Stimulated activated CD4-positive, alpha-beta T cell treated with anti-CD3 and anti-CD28 coated beads, Interleukin-4, amount 100 ng/mL, for 1 hour (primary cell): ENCODE results near the gene RPS6KA2.

Experiments used
- DNase-seq: peaks from one replicate; pipeline ENCODE4 v3.0.0-alpha.2; 2020

RPS6KA2 gene

DNA sequence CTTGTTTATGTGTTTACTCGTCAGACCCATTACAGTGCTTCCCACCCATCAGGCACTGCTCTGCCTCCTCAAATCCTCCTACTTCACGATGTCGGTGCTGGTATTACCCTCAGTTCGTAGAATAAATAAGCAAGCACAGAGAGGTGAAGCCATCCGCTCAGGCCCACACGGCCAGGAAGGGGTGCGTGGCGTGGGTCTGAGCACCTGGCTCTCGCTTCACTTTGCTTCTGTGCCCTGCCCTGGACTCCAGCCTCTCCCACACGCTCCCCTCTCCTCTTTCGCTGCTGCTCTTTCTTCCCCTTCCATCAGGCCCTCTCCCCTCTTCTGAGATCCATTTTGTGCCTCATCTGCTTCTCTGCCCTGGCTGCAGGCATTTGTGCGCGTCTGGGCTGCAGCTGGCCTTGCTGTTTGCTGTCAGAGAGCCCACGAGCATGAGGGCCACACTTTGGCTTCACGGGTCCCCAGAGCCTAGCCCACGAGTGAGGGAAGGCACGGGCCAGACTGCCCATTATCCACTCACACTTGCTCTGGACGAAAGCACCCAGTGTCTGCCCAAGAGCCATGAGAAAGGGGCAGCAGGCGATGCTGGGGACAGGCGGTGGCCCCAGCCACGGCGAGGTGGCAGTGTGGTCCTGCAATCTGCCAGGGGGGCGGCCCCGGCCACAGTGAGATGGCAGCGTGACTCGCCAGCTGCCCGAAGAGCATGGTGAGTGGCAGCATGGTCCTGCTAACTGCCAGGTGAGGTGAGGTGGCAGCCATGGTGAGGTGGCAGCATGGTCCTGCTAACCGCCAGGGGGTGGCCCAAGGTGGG, 148.1 kb downstream of the RPS6KA2 start:
- DNase-seq: no peak

DNA sequence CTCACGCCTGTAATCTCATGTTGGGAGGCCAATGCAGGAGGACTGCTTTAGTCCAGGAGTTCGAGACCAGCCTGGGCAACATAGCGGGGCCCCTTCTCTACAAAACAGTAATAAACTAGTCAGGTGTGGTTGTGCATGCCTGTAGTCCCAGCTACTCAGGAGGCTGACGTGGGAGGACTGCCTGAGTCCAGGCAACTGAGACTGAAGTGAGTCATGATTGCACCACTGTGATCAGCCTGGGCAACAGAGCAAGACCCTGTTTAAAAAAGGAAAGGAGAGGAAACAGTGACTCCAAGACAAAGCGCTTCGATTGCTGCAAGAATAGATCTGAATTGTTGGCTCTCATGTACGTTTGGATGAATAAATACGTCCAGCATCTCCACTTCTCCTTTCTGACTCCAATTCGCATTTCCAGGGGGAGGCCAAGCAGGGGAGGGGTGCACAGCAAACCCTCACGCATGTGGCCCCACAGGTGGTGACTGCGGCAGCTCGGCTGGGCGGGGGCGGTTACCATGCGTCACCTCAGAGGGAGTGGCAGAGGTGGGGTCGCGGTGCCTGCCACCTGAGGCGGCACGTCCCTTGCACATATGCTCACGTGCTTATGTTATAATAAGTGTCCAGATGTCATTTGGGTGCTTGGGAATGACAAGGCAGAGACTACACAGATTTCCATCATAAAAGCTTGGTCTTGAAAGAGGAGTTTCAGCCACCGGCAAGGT, 149.2 kb downstream of the RPS6KA2 start:
- DNase-seq: no peak

DNA sequence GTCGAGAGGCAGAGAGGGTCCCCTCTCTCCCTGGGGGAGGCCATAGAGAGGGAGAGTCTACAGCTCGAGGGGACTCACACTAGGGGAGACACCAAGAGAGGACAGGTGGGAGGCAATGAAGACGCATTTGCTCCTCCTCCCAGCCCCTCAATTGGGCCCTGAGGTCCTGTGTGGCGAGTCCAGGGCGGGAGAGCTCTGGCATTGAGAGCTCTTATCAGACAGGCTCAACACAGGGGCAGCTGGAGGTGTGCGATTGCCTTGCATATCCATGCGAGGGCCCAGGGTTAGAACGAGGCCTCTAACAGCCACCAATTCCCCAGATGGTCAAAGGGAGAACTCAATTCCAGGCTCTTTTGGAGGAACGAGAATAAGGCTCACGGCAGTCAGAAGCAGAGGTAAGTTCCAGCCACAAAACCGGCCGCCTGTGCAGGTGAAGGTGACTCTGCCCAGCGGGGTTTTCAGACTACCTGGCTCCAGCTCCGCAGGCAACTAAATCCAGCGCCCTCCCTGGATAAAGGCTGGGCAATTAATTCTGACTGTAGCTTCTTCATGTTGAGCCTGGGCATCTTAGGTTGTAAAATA, 150.3 kb downstream of the RPS6KA2 start:
- no peak for DNase-seq

DNA sequence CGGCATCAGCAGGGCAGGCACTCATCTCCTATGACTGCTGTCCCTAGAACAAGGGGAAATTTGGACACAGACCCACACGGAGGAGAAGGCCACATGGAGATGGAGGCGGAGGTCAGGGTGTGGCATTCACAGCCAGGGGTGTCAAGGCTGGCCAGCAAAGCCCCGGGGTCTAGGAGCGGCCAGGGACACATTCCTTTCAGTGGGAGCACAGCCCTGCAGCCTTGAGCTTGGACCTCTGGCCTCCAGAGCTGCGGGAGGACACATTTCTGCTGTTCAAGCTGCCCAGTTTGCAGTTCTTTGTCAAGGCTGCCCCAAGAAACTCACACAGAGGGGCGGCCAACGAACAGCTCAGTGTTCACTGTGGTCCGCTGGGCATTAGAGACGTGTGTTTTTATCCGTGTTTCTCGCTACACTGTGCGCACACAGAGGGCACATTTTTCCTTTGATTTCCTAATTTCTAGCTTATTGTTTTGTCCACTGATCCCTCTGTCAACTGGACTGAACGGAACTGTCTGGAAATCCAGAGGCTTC, 150.9 kb downstream of the RPS6KA2 start:
- no peak for DNase-seq

DNA sequence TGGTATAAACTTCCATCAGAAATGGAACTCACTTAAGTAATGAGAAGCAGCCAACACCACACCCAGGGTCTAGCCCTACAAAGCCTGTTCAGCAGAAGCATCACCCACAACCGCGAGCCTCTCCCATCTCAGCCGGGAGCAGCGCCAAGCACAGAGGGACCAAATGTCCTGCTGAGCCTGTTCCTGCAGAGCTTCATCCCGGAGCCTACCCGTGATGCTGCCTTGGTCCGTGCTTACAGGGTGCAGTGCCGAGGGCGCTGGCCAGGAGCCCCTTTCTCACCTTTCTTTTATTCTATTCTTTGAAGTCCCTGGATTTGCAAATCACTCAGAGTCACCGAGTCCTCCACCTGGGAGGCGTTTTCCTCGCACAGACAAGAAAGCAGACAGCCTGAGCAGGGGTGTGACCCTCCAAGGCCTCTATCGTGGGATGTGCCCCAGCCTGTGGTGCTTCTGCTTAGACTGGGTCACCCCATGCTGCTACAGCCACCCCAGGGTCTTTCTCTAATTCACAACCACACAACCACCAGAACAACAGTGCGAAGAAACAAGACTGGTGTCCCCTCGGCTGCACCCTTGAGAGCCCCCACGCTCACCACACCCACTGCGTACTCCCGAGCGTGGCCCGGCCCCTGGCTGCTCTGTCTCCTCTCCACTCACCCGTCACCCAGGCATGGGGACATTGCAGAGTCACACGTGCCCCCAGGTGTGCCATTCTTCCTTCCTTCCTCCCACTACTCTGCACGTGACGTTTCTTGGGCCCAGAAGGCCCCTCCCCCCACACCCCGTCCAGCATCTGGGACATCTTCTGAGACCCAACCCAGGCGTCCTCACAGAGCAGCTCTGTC, 152.1 kb downstream of the RPS6KA2 start:
- DNase-seq: no peak

DNA sequence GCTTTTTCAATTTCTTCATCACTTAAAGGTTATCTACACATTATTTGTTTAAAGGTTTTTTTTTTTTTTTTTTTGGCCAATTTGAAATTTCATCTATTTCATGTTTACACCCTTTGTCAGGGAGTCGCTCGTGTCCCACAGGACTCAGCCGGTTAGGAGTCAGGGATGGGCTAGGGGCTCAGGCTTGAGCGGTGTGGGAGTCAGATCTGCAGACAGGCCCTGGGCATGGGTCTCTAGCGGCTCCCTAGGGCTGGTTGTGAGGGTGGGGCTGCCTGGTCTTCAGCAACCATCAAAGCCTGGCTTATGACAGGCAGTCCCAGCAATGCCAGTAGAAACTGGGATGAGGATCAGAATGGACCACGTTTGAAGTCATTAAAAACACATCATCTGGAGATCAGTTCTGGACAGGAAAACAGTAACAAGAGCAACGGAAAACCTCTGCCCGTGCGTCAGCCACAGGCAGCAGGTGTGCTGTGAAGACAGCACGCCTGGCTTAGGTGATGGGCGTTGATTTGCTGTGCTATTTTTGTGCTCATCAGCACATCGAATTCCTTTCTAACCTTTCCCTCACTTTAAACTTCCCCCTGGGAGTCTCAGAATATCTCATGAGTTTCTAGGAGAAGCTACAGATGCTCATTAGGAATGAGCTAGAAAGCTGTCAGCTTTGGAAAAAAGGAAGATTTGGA, 153.0 kb downstream of the RPS6KA2 start:
- no peak for DNase-seq

DNA sequence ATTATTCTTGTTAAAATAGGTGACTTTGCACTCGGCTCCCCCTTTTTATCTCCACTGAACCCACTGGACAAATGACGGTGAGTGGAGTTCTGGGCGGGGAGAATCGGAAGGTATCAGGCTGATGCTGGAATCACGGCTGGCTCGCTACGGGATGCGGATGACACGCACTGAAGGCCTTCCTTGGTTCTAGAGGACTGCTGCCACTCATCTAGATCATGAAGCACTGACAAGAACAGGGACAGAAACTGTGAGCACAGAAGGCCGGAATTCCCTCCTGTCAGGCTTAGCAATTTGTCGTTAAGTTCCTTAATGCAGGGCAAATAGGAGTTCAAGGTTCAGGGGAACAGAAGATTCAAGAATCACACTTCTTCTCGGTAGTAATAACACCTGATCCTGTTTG, 154.4 kb downstream of the RPS6KA2 start:
- no peak for DNase-seq

DNA sequence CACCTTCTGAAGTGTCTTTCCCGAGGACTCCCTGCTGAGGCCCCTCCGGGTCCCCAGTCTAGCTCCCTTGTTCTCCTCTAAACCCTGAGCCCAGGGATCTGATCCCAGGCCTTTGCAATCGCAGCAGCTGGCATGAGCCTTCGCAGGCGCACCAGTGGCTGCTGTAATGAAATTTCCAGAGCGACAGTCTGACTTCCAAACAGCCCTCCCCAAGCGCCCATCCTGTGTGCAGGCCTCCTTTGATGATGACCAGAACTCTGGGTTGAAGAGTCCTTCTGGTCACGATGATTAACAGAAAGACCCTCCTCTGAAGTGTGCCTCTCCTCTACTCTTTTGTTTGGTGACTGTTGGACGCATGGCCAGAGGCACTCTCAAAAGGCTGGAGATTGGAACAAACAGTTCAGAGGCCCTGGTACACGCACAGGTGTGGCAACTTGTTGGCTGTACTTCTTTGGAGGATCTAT, 155.2 kb downstream of the RPS6KA2 start:
- DNase-seq: no peak

DNA sequence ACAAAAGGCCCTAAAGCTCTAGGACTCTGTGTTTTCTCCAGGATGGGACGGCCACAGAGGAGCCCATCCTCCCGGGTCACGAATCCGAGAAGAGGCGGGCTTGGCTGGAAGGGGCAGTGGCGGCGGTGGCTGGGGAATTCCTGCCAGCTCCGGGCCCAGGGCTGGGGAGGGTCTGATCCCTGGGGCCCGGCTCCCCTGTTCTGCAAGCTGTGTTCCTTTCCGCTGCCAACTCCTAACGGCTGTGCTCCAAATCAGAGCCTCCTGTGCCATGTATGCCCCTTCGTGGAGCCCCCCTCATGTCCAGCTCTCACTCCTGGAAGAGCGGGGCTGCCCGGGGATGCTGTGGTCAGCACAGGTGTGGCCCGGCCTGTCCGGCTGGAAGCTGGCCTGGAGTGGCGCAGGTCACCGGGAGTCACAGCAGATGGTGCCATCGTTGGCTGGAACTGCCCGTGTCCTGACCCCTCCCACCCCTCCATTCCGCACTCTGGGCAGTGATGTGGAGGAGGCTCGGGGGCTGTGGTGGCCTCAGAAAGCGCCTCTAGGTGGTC, 156.1 kb downstream of the RPS6KA2 start:
- DNase-seq: no peak

DNA sequence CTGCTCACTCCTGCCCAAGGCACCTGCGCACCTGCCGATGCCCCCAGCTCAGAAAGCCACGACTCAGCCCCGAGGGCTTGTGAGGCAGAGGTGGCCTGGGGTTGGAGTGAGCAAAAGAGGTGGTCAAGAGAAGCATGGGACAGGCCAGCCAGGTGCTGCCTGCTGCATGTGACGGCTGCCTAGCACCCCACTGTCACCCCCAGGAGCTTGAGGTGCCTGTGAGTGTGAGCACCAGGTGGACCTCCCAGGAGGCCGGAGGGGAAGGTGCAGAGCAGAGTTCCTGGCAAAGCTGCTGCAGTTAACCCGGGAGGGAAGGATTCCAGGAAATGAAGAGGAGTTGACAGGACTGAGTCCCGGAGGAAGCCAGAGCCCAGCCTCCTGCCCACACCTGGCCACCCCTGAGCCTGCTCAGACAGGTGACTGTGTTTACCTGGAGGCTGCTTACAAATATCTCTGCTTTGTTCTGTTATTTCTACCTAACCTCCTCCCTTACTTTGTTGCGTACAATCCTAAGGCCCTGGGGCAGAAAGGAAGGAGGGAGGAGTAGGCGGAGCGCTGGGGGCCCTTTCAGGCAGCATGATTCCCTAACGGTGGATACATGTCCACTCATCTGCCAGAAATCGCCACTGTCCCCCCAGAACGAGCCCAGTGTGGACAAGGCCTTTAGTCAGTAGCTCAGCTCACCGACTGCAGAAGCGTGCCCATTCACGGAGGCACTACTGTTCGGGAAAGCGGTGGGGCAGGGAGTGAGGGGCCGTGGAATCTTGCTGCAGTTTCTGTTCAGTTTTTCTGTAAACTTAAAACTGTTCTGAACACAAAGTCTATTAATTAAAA, 156.8 kb downstream of the RPS6KA2 start:
- no peak for DNase-seq

DNA sequence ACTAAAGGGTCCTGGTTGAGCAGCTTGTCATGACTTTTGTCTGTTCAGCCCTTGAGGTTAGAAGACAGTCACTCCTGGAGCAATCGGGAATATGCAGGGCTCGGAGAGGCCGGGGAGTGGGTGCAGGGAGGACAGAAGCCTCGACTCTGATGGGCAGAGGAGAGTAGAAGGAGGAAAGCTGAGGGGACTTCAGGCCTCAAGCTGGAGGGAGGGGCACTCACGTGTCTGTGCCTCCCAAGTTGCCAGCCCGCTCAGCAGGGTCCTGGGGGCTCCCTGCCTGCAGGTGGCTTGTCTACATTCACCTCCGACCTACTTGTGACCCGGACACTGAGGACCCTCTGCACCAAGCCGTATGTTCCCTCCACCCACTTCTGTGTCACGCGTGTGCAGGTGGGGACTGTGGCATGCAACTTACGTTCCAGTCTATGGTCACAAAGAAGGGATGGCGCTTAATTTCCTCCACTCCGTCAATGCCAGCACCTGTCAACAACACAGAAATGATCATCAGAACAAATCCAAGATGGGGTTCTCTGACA, 157.6 kb downstream of the RPS6KA2 start:
- no peak for DNase-seq

DNA sequence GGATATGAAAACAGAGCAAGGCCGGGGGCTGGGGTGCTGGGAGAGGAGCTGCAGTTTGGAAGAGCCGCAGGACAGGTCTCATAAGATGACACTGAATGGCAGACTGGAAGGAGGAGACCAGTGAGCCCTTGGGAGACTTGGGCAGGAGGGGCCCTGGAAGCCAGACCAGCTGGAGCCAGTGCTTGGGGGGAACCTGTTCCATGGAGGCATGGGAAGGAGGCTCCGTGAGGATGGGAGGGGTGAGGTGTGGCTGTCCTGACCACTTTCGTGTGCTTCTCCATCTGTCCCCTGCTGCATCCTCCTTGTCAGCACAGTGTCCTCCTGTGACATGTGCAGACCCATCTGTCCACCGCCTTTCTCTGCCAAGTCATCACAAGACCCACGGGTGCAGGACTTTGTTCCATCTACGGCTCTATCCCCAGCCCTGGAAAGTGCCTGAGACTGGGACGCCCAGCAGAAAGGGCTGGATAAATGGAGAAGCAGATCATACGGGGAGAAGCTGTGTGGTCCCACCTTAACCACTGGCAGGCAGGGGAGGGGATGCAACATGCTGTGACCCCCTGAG, 159.5 kb downstream of the RPS6KA2 start:
- DNase-seq: no peak

DNA sequence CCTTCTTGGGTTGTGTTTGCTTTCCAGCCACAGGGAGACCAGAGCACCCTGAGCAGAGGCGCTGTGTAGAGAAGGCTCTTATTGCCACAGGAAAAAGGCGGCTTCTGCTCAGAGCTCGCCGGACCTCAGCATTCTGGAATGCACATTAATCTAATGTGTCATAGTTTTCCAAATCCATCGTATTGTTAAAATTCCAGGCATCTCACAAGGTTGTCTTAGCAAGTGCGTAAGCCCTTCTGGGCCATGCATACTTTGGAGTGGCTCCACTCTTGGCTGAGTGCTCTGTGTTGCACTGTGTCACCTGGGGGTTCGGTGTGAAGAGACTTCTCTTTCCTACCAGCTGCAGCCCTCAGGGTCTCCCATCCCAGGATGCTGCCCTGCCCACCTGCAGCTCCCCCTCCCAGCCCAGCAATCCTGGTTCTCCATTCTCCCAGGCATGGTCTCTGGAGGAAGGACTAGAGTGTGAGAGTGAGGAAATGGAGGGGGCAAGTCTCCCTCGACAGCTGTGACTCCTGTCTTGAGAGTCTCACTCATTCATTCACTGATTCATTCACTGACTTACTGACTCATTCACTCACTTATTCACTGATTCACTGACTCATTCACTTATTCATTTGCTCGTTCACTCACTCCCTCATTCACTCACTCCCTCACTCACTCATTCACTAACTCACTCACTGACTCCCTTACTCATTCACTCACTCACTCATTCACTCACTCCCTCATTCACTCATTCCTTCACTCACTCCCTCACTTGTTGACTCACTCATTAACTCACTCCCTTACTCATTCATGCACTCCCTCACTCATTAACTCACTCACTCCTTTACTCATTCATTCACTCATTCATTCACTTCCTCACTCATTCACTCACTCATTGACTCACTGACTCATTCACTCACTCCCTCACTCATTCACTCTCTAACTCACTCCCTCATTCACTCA, 160.6 kb downstream of the RPS6KA2 start:
- no peak for DNase-seq

DNA sequence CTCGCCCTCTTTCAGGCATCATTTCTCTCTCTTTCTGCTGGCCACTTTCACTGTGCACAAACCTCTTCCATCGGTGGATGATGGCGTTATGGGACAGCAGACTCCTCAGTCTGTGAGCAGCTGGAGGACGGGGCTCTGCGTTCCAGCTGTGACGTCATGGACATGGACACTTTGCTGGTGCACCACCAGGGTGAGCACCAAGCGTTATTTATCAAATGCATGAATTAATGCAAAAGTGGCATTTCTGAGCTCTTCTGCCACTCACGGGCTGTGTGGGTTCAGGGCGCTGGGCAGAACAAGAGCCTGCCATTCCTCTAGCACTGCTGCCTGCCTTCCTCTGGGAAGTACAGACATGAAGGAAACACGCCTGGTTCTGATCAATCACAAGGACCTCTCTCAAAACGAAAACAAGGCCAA, 161.4 kb downstream of the RPS6KA2 start:
- no peak for DNase-seq

DNA sequence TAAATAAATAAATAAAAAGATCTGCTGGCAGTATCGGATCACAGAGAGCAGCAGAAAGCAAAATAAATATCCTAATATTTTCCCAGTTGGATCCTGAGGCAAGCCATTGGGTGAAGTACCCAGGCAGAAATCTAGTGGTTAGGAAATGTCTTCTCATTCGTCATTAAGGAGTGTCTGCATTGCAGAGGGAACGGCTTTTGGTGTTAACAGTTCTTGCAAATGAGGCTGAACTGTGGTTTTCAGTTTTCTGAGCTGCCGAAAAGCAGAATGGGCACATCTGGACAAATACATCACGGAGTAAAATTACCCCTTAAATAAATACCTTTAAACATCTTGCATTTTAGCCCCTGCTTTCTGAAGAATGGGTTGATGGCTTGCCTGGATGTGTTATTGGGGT, 162.1 kb downstream of the RPS6KA2 start:
- DNase-seq: no peak

DNA sequence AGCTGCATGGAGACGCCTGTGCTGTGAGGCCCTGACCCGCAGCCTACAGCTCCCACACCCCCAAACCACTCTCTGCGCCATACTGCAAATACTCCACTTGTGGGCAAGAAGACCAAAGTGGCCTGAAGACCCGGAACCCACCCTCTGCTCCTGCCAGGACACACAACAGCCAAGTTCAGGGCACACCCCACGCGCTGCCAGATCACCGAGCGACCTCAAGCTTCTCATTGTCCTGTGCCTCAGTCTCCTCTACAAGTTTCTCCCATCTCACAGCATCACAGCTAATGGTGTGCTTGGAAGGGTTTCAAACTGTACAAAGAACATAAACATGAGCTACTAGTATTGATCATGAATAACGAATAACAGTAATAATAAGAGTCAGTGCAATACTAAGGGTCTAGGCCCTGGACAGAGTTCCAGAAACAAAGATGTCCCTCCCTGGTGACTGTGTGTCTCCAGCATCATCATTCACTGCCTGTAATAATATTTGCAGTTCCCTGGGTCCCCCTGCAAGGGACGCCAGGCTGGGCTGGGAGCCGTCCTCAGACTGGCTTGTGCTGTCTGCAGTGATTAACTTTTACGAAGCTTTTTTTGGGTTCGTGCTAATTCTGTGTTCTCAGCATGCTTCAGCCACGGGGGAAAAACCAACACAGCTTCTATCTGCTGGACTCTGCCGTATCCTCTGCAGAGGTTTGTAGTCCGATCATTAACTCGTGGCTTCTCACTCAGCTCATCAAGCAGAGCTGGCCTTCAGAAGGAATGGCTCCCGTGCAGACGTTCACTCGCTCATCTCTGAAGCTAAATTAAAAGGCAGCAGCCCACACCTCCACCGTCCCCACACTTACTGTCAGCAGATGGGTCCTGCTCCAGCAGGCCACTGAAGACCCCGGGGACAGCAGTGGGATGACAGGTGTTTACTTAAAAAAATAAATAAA, 162.7 kb downstream of the RPS6KA2 start:
- no peak for DNase-seq

DNA sequence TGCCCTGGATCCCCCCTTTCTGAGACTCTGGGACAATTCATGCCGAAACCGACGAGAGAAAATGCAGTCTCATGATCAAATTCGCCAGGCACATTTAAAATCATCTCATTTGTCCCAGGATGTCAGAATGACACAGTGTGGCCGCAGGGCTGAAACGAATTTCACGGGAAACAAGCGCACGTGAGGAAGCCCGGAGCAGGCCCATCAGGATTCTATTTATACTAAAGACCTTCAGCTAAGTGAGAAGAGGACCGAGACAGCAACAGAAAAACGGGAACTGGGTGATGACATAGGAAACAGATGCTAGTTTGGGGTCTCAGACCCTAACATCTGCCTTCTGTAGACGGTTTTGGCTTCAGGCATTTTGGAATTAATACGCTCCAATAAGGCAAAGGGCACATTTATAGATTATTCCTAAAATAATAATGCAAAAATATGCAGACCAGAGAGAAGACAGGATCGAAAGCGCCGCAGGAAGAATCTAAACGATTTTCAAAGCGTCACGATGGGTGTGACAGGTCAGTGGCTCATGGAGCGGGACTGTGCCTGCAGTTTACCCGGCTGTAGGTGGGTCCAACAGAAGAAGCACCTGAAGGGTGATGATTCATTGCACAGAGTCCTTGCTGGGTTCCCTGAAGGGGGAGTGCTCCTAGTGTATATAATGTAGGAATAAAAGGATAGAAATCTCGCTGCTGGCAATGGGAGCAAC, 163.5 kb downstream of the RPS6KA2 start:
- DNase-seq: no peak
